Breast epithelium (tissue), 3 donors: ENCODE data around the gene CBY2.

ENCODE experiments used
- POLR2A ChIP-seq: fragments of 450-650 bp; IDR thresholded peaks from one replicate; pipeline ENCODE4 v1.6.1; 2016; ENCODE audit warnings: antibody characterized with exemption, mild to moderate bottlenecking, moderate library complexity
- POLR2AphosphoS5 ChIP-seq, 3 donors: sonication (generic); formaldehyde crosslinking; IDR thresholded peaks; one replicate each; pipeline ENCODE4 v1.6.1; 2017; ENCODE audit warnings: antibody characterized with exemption in 3 of 3
- TF ChIP-seq, protein P1 (sequence below), 3 donors: fragments of 450-650 bp; IDR thresholded peaks; one replicate each; pipeline ENCODE4 v1.5.1; 2016 to 2017; ENCODE audit warnings: antibody characterized with exemption in 3 of 3, mild to moderate bottlenecking in 3 of 3, moderate library complexity in 3 of 3

DNA sequence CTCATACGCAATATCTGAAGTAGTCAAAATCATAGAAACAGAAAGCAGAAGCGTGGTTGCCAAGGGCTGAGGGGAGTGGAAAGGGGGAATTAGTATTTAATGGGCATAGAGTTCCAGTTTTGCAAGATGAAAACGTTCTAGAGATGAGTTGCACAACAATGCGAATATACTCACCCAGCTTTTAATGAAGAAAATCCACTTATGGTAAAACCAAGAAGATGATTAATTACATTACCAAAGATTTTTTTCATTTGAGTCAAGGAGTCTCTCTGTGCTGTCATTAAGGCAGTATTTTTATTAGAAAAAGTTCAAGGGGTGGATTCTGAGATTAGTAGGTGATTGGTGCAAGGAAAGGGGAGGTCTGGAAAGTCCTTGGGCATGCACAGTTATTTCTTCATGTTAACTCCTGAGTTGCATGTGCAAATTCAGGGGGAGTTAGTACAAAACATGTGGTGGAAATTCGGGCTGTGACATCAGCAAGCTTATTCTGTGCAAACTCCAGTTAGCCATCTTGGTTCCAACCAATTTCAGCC is 6.9 kb upstream of the CBY2 start:
- TF ChIP-seq POLR2AphosphoS5 (IDR thresholded peaks at IDR 0.05): no peak
- TF ChIP-seq POLR2A: no peak
- TF ChIP-seq, protein P1, sequence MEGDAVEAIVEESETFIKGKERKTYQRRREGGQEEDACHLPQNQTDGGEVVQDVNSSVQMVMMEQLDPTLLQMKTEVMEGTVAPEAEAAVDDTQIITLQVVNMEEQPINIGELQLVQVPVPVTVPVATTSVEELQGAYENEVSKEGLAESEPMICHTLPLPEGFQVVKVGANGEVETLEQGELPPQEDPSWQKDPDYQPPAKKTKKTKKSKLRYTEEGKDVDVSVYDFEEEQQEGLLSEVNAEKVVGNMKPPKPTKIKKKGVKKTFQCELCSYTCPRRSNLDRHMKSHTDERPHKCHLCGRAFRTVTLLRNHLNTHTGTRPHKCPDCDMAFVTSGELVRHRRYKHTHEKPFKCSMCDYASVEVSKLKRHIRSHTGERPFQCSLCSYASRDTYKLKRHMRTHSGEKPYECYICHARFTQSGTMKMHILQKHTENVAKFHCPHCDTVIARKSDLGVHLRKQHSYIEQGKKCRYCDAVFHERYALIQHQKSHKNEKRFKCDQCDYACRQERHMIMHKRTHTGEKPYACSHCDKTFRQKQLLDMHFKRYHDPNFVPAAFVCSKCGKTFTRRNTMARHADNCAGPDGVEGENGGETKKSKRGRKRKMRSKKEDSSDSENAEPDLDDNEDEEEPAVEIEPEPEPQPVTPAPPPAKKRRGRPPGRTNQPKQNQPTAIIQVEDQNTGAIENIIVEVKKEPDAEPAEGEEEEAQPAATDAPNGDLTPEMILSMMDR (IDR thresholded peaks at IDR 0.05): no peak
